NCI-H2227 (cell line): ENCODE measurements around the gene PCSK6.
"Not testable (repeated sequence)": the region's sequence is repeated elsewhere in the genome, so short reads cannot be mapped to it uniquely, and the experiment has no call there.

Experiments used
- DNase-seq: peaks from one replicate; lab custom pipeline; 2025; ENCODE audit not compliant: unreplicated experiment; lab: John Stamatoyannopoulos, UW

Gene PCSK6

GRCh38 chr15:101287342-101287741 is 202.2 kb downstream of the PCSK6 start:
- DNase-seq = not testable (repeated sequence)

GRCh38 chr15:101286471-101287114 is 202.9 kb downstream of the PCSK6 start:
- DNase-seq = no peak

- no peak for DNase-seq
Observed at GRCh38 chr15:101283931-101284330, 205.6 kb downstream of the PCSK6 start.

- no peak for DNase-seq
Observed at GRCh38 chr15:101280007-101280406, 209.5 kb downstream of the PCSK6 start.

GRCh38 chr15:101277943-101278564 is 211.5 kb downstream of the PCSK6 start:
- peak; percentile 5 for DNase-seq

- DNase-seq = peak; percentile 91
Observed at GRCh38 chr15:101277038-101277822, 212.3 kb downstream of the PCSK6 start, which contains the start of gene SELENOS. Gene SELENOS, minus strand, starts transcription at chr15:101277485. Its CDS starts 68 bp downstream, at chr15:101277417.

- DNase-seq = peak; percentile 34
Observed at GRCh38 chr15:101276501-101277037, 212.9 kb downstream of the PCSK6 start.

GRCh38 chr15:101275018-101275417 is 214.5 kb downstream of the PCSK6 start:
- DNase-seq = no peak

GRCh38 chr15:101273534-101273933 is 216.0 kb downstream of the PCSK6 start:
- no peak for DNase-seq

- no peak for DNase-seq
Observed at GRCh38 chr15:101272584-101272983, 216.9 kb downstream of the PCSK6 start.

- no peak for DNase-seq
Observed at GRCh38 chr15:101269479-101270223, 219.9 kb downstream of the PCSK6 start.

GRCh38 chr15:101267320-101268104 is 222.0 kb downstream of the PCSK6 start:
- no peak for DNase-seq

GRCh38 chr15:101266787-101267186 is 222.7 kb downstream of the PCSK6 start:
- no peak for DNase-seq

GRCh38 chr15:101266034-101266433 is 223.5 kb downstream of the PCSK6 start:
- DNase-seq = no peak

- DNase-seq = no peak
Observed at GRCh38 chr15:101264911-101265641, 224.4 kb downstream of the PCSK6 start.

GRCh38 chr15:101264011-101264410 is 225.5 kb downstream of the PCSK6 start:
- DNase-seq = no peak

- DNase-seq = no peak
Observed at GRCh38 chr15:101262551-101262950, 227.0 kb downstream of the PCSK6 start.

- DNase-seq = peak; percentile 63
Observed at GRCh38 chr15:101258238-101259144, 231.0 kb downstream of the PCSK6 start.
